Natural killer cell (primary cell): Measurements from ENCODE around the gene SPRED3. TPM values are rescaled to one million over a fixed set of nuclear protein-coding genes. Genes with fewer than 3 reads are reported as not detected.
A peak's percentile ranks its signal among the peaks of the same experiment; 100 is the strongest.

Experiments
- ATAC-seq, 3 donors: fragments of 150-1000 bp in 2 of 3; fragments of 200-7000 bp in 1 of 3; cut with Tn5 transposase; 1 replicate in 1 of 3; 2 replicates in 2 of 3; pipeline ENCODE4 v1.10.0; 2021; ENCODE audit warnings: mild to moderate bottlenecking in 2 of 3, moderate library complexity in 2 of 3
- DNase-seq, 2 donors: peaks; one replicate each; pipeline versions ENCODE4 v3.0.0 to v3.0.0-alpha.2; 2013 to 2021; ENCODE audit warnings: mixed read lengths in 1 of 2
- H3K27ac ChIP-seq: one replicate; pipeline ENCODE4 v1.5.1; 2013; ENCODE audit warnings: mild to moderate bottlenecking, low read length
- H3K27me3 ChIP-seq: one replicate; pipeline ENCODE4 v1.6.1; 2013; ENCODE audit warnings: low read length; ENCODE audit not compliant: control insufficient read depth, insufficient read depth
- H3K36me3 ChIP-seq: one replicate; pipeline ENCODE4 v1.6.1; 2013; ENCODE audit warnings: low read length; ENCODE audit not compliant: control insufficient read depth, insufficient read depth
- H3K4me1 ChIP-seq: one replicate; pipeline ENCODE4 v1.6.1; 2013; ENCODE audit warnings: low read length; ENCODE audit not compliant: control insufficient read depth, insufficient read depth
- H3K4me3 ChIP-seq: one replicate; pipeline ENCODE4 v1.5.1; 2013; ENCODE audit warnings: low read length
- H3K9me3 ChIP-seq: one replicate; pipeline ENCODE4 v1.6.1; 2013; ENCODE audit warnings: low read length; ENCODE audit not compliant: control insufficient read depth, insufficient read depth
- H3K27ac Mint-ChIP-seq, 2 donors: one replicate each; pipeline ENCODE4 v1.8.0; 2022; ENCODE audit warnings: mild to moderate bottlenecking in 2 of 2, mixed read lengths in 2 of 2, moderate library complexity in 1 of 2
- H3K27me3 Mint-ChIP-seq, 2 donors: one replicate each; pipeline ENCODE4 v1.8.0; 2022; ENCODE audit warnings: low read depth in 2 of 2, mixed read lengths in 2 of 2
- H3K36me3 Mint-ChIP-seq: one replicate; pipeline ENCODE4 v1.8.0; 2022; ENCODE audit warnings: mixed read lengths
- H3K4me1 Mint-ChIP-seq, 2 donors: one replicate each; pipeline ENCODE4 v1.8.0; 2022; ENCODE audit warnings: mixed read lengths in 2 of 2
- H3K4me3 Mint-ChIP-seq: one replicate; pipeline ENCODE4 v1.8.0; 2022; ENCODE audit warnings: mild to moderate bottlenecking, moderate library complexity, mixed read lengths
- H3K9me3 Mint-ChIP-seq, 2 donors: one replicate each; pipeline ENCODE4 v1.8.0; 2022; ENCODE audit warnings: mixed read lengths in 2 of 2
- WGBS: methylation state at CpG from one replicate; pipeline ENCODE4 v1.1.7; 2013; ENCODE audit warnings: missing lambda C conversion rate; ENCODE audit not compliant: insufficient coverage; 5-methylcytosine and 5-hydroxymethylcytosine counted together
- intact Hi-C: fragments of 100-400 bp; cut with micrococcal nuclease; formaldehyde crosslinking; loops from one replicate; pipeline ENCODE4 v1.14.2; 2022
- total RNA-seq, 4 donors: library from RNA; stranded (reverse); fragments of 120-200 nt in 1 of 4; gene quantifications; one replicate each; pipeline versions ENCODE4 v1.2.3 to v1.2.4, GENCODE V29; 2013 to 2022
- TF ChIP-seq, protein P1 (sequence below): fragments of 200-600 bp; IDR thresholded peaks from one replicate; pipeline ENCODE4 v1.8.0; 2022; ENCODE audit warnings: antibody characterized with exemption

The SPRED3 gene
- total RNA-seq, 3 donors from 2014 or later (not counting 1 experiment from before 2014, with no cell fraction given): 1.1 to 4.2 (median 1.3) TPM

DNA sequence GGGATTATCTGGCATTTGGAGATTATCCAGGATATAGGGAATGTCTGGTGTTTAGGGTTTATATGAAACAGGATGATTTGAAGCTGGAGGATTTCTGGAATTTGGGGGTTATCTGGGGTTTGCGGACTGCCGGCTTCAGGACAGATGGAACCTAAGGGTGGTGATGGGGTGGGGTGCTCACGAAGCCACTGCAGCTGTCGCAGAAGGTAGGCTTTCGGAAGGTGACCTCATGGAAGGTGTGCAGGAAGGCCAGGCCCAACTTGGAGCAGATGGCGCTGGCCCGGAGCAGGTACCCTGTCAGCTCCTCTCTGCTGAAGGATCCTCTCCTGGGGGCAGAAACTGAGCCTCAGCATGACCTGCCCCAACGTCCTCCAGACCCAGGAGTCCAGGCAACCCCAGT lies 24.0 kb downstream of the SPRED3 start:
- no peak overlapping the region for H3K27ac ChIP-seq
- no peak overlapping the region for H3K4me3 ChIP-seq
- ATAC-seq (no peak), DNase-seq (no peak)
- H3K27me3 ChIP-seq: no peaks in the 10 kb centered on the region
- peaks cover 5% of the 10 kb centered on the region for H3K4me1 ChIP-seq
- no peaks in the 10 kb centered on the region for H3K36me3 ChIP-seq
- WGBS: 94% methylated on average over 8 of the region's 8 CpGs
- Mint-ChIP-seq H3K36me3 (no peaks in the 10 kb centered on the region), H3K27ac (no peak overlapping the region), H3K4me1 (peaks cover 5 to 10% of the 10 kb centered on the region in 2 donors), H3K9me3 (no peaks in the 10 kb centered on the region), H3K27me3 (peaks cover 0 to 5% of the 10 kb centered on the region in 2 donors), H3K4me3 (no peak overlapping the region)
- TF ChIP-seq, protein P1, sequence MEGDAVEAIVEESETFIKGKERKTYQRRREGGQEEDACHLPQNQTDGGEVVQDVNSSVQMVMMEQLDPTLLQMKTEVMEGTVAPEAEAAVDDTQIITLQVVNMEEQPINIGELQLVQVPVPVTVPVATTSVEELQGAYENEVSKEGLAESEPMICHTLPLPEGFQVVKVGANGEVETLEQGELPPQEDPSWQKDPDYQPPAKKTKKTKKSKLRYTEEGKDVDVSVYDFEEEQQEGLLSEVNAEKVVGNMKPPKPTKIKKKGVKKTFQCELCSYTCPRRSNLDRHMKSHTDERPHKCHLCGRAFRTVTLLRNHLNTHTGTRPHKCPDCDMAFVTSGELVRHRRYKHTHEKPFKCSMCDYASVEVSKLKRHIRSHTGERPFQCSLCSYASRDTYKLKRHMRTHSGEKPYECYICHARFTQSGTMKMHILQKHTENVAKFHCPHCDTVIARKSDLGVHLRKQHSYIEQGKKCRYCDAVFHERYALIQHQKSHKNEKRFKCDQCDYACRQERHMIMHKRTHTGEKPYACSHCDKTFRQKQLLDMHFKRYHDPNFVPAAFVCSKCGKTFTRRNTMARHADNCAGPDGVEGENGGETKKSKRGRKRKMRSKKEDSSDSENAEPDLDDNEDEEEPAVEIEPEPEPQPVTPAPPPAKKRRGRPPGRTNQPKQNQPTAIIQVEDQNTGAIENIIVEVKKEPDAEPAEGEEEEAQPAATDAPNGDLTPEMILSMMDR: no peak
- H3K9me3 ChIP-seq: no peaks in the 10 kb centered on the region
- intact Hi-C loops: no loop called here

- ATAC-seq (no peak), DNase-seq (no peak)
- Mint-ChIP-seq H3K4me1 (peaks cover 10 to 15% of the 10 kb centered on the region in 2 donors), H3K27ac (no peak overlapping the region), H3K27me3 (peaks cover 0 to 5% of the 10 kb centered on the region in 2 donors), H3K9me3 (no peaks in the 10 kb centered on the region), H3K36me3 (no peaks in the 10 kb centered on the region), H3K4me3 (no peak overlapping the region)
- TF ChIP-seq, protein P1: no peak
- WGBS: 93% methylated on average over 11 of the region's 11 CpGs
- H3K9me3 ChIP-seq: no peaks in the 10 kb centered on the region
- H3K36me3 ChIP-seq: no peaks in the 10 kb centered on the region
- H3K4me3 ChIP-seq: no peak overlapping the region
- peaks cover 10% of the 10 kb centered on the region for H3K4me1 ChIP-seq
- H3K27me3 ChIP-seq: no peaks in the 10 kb centered on the region
- no peak overlapping the region for H3K27ac ChIP-seq
- intact Hi-C loops: no loop called here
These were observed 24.5 kb downstream of the SPRED3 start for GRCh38 chr19:38412961-38413360.

- H3K27ac ChIP-seq: no peak overlapping the region
- H3K4me3 ChIP-seq: no peak overlapping the region
- H3K27me3 Mint-ChIP-seq: peaks cover 0 to 5% of the 10 kb centered on the region in 2 donors
- 96% methylated on average over 6 of the region's 6 CpGs for WGBS
- TF ChIP-seq, protein P1: no peak
- intact Hi-C loops: no loop called here
- no peaks in the 10 kb centered on the region for H3K9me3 ChIP-seq
- peaks cover 12 to 17% of the 10 kb centered on the region in 2 donors for H3K4me1 Mint-ChIP-seq
- H3K9me3 Mint-ChIP-seq: no peaks in the 10 kb centered on the region
- peaks cover 14% of the 10 kb centered on the region for H3K4me1 ChIP-seq
- ATAC-seq (no peak), DNase-seq (no peak)
- no peaks in the 10 kb centered on the region for H3K36me3 ChIP-seq
- no peak overlapping the region for H3K27ac Mint-ChIP-seq
- H3K4me3 Mint-ChIP-seq: no peak overlapping the region
- H3K27me3 ChIP-seq: no peaks in the 10 kb centered on the region
- no peaks in the 10 kb centered on the region for H3K36me3 Mint-ChIP-seq
These were observed 24.9 kb downstream of the SPRED3 start for GRCh38 chr19:38413416-38413815.

- H3K4me3 ChIP-seq: no peak overlapping the region
- H3K27ac ChIP-seq: peak overlapping the region; percentile 8
These were observed 28.6 kb downstream of the SPRED3 start for GRCh38 chr19:38417146-38417543.

More at GRCh38 chr19:38417146-38417543, 28.6 kb downstream of the SPRED3 start:
- intact Hi-C loops: no loop called here
- H3K36me3 ChIP-seq: no peaks in the 10 kb centered on the region
- no peak for ATAC-seq
- peaks cover 16% of the 10 kb centered on the region for H3K4me1 ChIP-seq
- Mint-ChIP-seq H3K27me3 (peaks cover 0 to 9% of the 10 kb centered on the region in 2 donors), H3K4me1 (peaks cover 12 to 17% of the 10 kb centered on the region in 2 donors), H3K36me3 (no peaks in the 10 kb centered on the region), H3K27ac (peak overlapping the region; percentile 22 to 87), H3K9me3 (no peaks in the 10 kb centered on the region), H3K4me3 (peak overlapping the region; percentile 85)
- TF ChIP-seq, protein P1: no peak
- H3K9me3 ChIP-seq: no peaks in the 10 kb centered on the region
- no peaks in the 10 kb centered on the region for H3K27me3 ChIP-seq
- 85% methylated on average over 8 of the region's 8 CpGs for WGBS
- DNase-seq: no peak
